ENCODE data around the gene SLC37A1.

DNA sequence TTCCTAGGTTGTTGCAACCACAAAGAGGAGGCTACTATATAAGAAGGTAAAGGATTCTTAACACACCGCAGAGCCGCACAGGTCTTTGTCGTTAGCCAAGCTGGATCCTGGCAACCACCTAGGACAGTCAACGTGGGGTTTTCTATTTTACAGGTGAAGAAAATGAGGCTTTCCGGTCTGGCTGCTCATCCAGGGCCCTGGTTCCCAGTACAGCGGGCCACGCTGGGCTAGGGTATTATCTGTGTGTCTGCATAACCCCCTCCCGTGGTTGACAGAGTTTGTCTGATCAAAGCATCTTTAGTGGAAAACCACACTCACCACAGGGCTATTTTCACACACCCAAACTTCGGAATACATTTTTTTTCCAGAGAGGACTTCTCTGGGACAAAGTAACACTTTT lies 100.7 kb downstream of the SLC37A1 start:
- TF ChIP-seq THAP11 (CRISPR knock-in tag; IDR thresholded peaks at IDR 0.05), result no peak
- TF ChIP-seq ZNF276 (CRISPR knock-in tag; IDR thresholded peaks at IDR 0.05; ENCODE audit: low read depth), result no peak
- TF ChIP-seq EP300 (IDR thresholded peaks at IDR 0.05; ENCODE audit: low read depth in 2 of 2, low read length in 2 of 2), result no peak
- TF ChIP-seq EP300 (CRISPR knock-in tag; IDR thresholded peaks at IDR 0.05; ENCODE audit: borderline replicate concordance), result no peak
- TF ChIP-seq CEBPG (CRISPR knock-in tag; IDR thresholded peaks at IDR 0.05), result no peak
- TF ChIP-seq RBAK (CRISPR knock-in tag; IDR thresholded peaks at IDR 0.05), result no peak

All from HepG2 (cell line).